ENCODE measurements around the gene EREG. TPM values are rescaled to one million over a fixed set of nuclear protein-coding genes. Genes with fewer than 3 reads are reported as not detected.

The EREG gene
- total RNA-seq, 1 experiment from 2014 or later = 498 TPM

GRCh38 chr4:74329307-74329706, 35.6 kb upstream of the EREG start:
- H3K9me2 ChIP-seq (ENCODE audit: insufficient read depth) = no peaks in the 10 kb centered on the region; the same call in 1 of the 2 replicates
- TF ChIP-seq ZFX (IDR thresholded peaks at IDR 0.05) = no peak
- no peak for TF ChIP-seq ATF3 (IDR thresholded peaks at IDR 0.05)
- TF ChIP-seq RAD21 (IDR thresholded peaks at IDR 0.05; ENCODE audit: low read depth) = no peak
- no peak for TF ChIP-seq CTCF (IDR thresholded peaks at IDR 0.05 in 2 of 3, conservative IDR thresholded peaks at IDR 0.05 in 1 of 3; ENCODE audit: borderline replicate concordance in 1 of 3, insufficient read depth in 1 of 3, low read depth in 2 of 3, low read length in 2 of 3)
- TF ChIP-seq JUND (IDR thresholded peaks at IDR 0.05) = no peak
- no peak for TF ChIP-seq CBX3 (IDR thresholded peaks at IDR 0.05; ENCODE audit: low read depth)
- TF ChIP-seq EZH2 (IDR thresholded peaks at IDR 0.05) = no peak
- no peak for TF ChIP-seq ZNF274 (IDR thresholded peaks at IDR 0.05; ENCODE audit: low read depth, low read length)
- TF ChIP-seq ZBTB33 (IDR thresholded peaks at IDR 0.05; ENCODE audit: extremely low read depth, insufficient replicate concordance, low read length) = no peak
- no peak for TF ChIP-seq POLR2A (IDR thresholded peaks at IDR 0.05; ENCODE audit: borderline replicate concordance, extremely low read depth, insufficient read depth, insufficient read length)
- no peak for TF ChIP-seq REST (IDR thresholded peaks at IDR 0.05; ENCODE audit: low read depth)
- no peak for TF ChIP-seq MAX (IDR thresholded peaks at IDR 0.05)
- intact Hi-C loops (cut with micrococcal nuclease) = loop anchor here (10.0 kb wide), 1 partner anchor 955 kb away; no protein-coding TSS in a partner anchor
- ChIA-PET CTCF (interaction anchor here (1.3 kb wide), 1 partner anchor 8 kb away, joined by 4 read pairs; no protein-coding TSS in a partner anchor), POLR2A (no interaction called here), RAD21 (ENCODE audit: low non-redundant PET in 1 of 2, low total read pairs in 2 of 2, uncharacterized antibody in 2 of 2, unreplicated experiment in 2 of 2) (interaction anchor here in 1 of 2 experiments (0.7 kb wide), 1 partner anchor 17 kb away, joined by 3 read pairs; no protein-coding TSS in a partner anchor)
- peaks cover 4 to 51% of the 10 kb centered on the region in 2 experiments; a peak in 3 of 4 replicates for H3K4me1 ChIP-seq (ENCODE audit: control insufficient read depth in 1 of 2, insufficient read depth in 2 of 2, low read length in 2 of 2)
- no peak overlapping the region for H3K4me2 ChIP-seq (ENCODE audit: low read length)
- H3K36me3 ChIP-seq (ENCODE audit: control insufficient read depth in 1 of 2, insufficient read depth in 2 of 2, low read length in 2 of 2) = no peaks in the 10 kb centered on the region
- no TSS peak for BruUV-seq (replicated peaks)
- no peak overlapping the region for H3K9ac ChIP-seq (ENCODE audit: low read length)
- H3K9me3 ChIP-seq (ENCODE audit: control insufficient read depth in 1 of 2, insufficient read depth in 1 of 2, low read depth in 1 of 2, low read length in 2 of 2) = no peaks in the 10 kb centered on the region
- H4K20me1 ChIP-seq (ENCODE audit: insufficient read depth) = no peaks in the 10 kb centered on the region
- H3K27ac ChIP-seq (ENCODE audit: low read depth, low read length) = no peak overlapping the region
- no peak overlapping the region for H2AFZ ChIP-seq (ENCODE audit: low read depth, low read length, poor library complexity, severe bottlenecking)
- no peaks in the 10 kb centered on the region for H3K27me3 ChIP-seq (ENCODE audit: insufficient read depth, low read length)
- no peak overlapping the region for H3K4me3 ChIP-seq (replicated peaks in 1 of 2; ENCODE audit: low read depth in 1 of 2, low read length in 2 of 2)
- DNase-seq (ENCODE audit: low read depth, low spot score) (no peak), ATAC-seq (no peak)
- no peaks in the 10 kb centered on the region for H3K79me2 ChIP-seq (ENCODE audit: insufficient read depth, low read length)

Data from HCT116 (cell line).